Ishikawa (cell line): Measurements from ENCODE around the gene ZNF318.

Experiments
- CEBPB ChIP-seq: IDR thresholded peaks from 2 replicates; pipeline ENCODE4 v1.6.1; 2012
- CREB1 ChIP-seq: IDR thresholded peaks from 2 replicates; pipeline ENCODE4 v1.6.1; 2012; ENCODE audit warnings: low read depth
- EP300 ChIP-seq: IDR thresholded peaks from 2 replicates; pipeline ENCODE4 v1.6.1; 2012; ENCODE audit warnings: borderline replicate concordance
- FOXM1 ChIP-seq: IDR thresholded peaks from 2 replicates; pipeline ENCODE4 v1.6.1; 2012; ENCODE audit warnings: low read depth, borderline replicate concordance
- MAX ChIP-seq: IDR thresholded peaks from 2 replicates; pipeline ENCODE4 v1.6.1; 2012
- TEAD4 ChIP-seq: IDR thresholded peaks from 2 replicates; pipeline ENCODE4 v1.6.1; 2012
- YY1 ChIP-seq: IDR thresholded peaks from 2 replicates; pipeline ENCODE4 v1.6.1; 2012; ENCODE audit warnings: low read depth
- TF ChIP-seq, protein P1 (sequence below): IDR thresholded peaks from 2 replicates; pipeline ENCODE4 v1.6.1; 2012; ENCODE audit warnings: low read depth, mild to moderate bottlenecking

DNA sequence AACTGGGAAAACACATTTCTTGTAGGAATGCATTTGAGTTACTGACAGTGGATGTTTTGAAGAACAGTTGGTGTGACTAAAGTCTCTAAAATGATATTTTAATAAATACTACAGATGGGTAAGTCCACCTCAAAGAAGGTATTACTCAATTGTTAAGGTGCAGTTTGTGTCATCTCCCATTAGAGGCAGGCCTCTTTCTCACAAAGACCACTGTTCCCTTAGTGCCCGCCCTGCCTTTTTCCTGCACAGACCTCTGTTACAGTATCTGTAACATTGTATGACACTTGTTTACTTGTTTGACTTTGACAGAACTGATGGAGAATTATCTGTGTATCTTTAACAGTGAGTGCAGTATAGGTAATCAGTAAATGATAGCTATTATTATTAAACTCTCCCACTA is 55.6 kb downstream of the ZNF318 start:
- TF ChIP-seq FOXM1 = no peak
- TF ChIP-seq CEBPB = no peak
- no peak for TF ChIP-seq YY1
- TF ChIP-seq EP300 = no peak
- no peak for TF ChIP-seq MAX
- TF ChIP-seq, protein P1, sequence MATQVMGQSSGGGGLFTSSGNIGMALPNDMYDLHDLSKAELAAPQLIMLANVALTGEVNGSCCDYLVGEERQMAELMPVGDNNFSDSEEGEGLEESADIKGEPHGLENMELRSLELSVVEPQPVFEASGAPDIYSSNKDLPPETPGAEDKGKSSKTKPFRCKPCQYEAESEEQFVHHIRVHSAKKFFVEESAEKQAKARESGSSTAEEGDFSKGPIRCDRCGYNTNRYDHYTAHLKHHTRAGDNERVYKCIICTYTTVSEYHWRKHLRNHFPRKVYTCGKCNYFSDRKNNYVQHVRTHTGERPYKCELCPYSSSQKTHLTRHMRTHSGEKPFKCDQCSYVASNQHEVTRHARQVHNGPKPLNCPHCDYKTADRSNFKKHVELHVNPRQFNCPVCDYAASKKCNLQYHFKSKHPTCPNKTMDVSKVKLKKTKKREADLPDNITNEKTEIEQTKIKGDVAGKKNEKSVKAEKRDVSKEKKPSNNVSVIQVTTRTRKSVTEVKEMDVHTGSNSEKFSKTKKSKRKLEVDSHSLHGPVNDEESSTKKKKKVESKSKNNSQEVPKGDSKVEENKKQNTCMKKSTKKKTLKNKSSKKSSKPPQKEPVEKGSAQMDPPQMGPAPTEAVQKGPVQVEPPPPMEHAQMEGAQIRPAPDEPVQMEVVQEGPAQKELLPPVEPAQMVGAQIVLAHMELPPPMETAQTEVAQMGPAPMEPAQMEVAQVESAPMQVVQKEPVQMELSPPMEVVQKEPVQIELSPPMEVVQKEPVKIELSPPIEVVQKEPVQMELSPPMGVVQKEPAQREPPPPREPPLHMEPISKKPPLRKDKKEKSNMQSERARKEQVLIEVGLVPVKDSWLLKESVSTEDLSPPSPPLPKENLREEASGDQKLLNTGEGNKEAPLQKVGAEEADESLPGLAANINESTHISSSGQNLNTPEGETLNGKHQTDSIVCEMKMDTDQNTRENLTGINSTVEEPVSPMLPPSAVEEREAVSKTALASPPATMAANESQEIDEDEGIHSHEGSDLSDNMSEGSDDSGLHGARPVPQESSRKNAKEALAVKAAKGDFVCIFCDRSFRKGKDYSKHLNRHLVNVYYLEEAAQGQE = no peak
- TF ChIP-seq TEAD4 = no peak
- no peak for TF ChIP-seq CREB1
